Esophagus muscularis mucosa (tissue), 4 donors: Measurements from ENCODE around the gene SMCO3.

Experiments
- EP300 ChIP-seq: sonication (generic); formaldehyde crosslinking; IDR thresholded peaks from one replicate; pipeline ENCODE4 v1.6.1; 2017; ENCODE audit warnings: antibody characterized with exemption
- POLR2AphosphoS5 ChIP-seq, 2 donors: sonication (generic); formaldehyde crosslinking; IDR thresholded peaks; one replicate each; pipeline ENCODE4 v1.6.1; 2017; ENCODE audit warnings: antibody characterized with exemption in 2 of 2
- TF ChIP-seq, protein P1 (sequence below), 3 experiments: fragments of 200-600 bp in 2 of 3; fragments of 450-650 bp in 1 of 3; sonication (generic) in 2 of 3; IDR thresholded peaks; one replicate each; pipeline ENCODE4 v1.5.1; 2017 to 2019; ENCODE audit warnings: antibody characterized with exemption in 3 of 3, mild to moderate bottlenecking in 2 of 3, moderate library complexity in 1 of 3

GRCh38 chr12:14834509-14834908 is 20.5 kb upstream of the SMCO3 start:
- TF ChIP-seq, protein P1, sequence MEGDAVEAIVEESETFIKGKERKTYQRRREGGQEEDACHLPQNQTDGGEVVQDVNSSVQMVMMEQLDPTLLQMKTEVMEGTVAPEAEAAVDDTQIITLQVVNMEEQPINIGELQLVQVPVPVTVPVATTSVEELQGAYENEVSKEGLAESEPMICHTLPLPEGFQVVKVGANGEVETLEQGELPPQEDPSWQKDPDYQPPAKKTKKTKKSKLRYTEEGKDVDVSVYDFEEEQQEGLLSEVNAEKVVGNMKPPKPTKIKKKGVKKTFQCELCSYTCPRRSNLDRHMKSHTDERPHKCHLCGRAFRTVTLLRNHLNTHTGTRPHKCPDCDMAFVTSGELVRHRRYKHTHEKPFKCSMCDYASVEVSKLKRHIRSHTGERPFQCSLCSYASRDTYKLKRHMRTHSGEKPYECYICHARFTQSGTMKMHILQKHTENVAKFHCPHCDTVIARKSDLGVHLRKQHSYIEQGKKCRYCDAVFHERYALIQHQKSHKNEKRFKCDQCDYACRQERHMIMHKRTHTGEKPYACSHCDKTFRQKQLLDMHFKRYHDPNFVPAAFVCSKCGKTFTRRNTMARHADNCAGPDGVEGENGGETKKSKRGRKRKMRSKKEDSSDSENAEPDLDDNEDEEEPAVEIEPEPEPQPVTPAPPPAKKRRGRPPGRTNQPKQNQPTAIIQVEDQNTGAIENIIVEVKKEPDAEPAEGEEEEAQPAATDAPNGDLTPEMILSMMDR (IDR thresholded peaks at IDR 0.05) = no peak
- TF ChIP-seq POLR2AphosphoS5 (IDR thresholded peaks at IDR 0.05) (no peak), EP300 (no peak)
